NCI-H774 (cell line): ENCODE results near the gene VIPR2.
"Not testable (repeated sequence)": the region's sequence is repeated elsewhere in the genome, so short reads cannot be mapped to it uniquely, and the experiment has no call there.

Experiments
- DNase-seq: peaks from one replicate; lab custom pipeline; 2025; lab: John Stamatoyannopoulos, UW

The VIPR2 gene

GRCh38 chr7:159091480-159092475, 52.9 kb downstream of the VIPR2 start:
- no peak for DNase-seq

DNA sequence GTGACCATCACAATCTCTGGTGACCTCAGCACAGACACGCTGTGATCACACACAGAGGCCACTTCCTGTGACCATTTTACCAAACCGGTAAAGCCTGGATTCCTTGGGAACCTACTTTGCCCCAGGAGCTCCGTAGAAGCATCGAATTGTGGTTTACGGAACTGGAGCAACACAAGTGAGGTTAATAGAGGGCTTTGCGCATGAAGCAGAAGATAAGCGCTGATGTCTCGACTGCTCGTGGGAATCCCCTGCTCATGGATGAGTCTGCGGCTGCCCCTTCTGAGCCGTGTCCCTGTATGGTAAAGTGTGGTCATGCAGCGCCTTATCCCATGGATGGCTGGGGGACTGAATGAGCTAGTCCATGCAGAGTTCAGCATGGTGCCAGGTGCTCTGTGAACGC, 53.6 kb downstream of the VIPR2 start:
- DNase-seq = no peak

- DNase-seq = no peak
Observed at GRCh38 chr7:159088016-159088865, 56.4 kb downstream of the VIPR2 start.

GRCh38 chr7:159086301-159086925, 58.3 kb downstream of the VIPR2 start:
- DNase-seq = no peak

DNA sequence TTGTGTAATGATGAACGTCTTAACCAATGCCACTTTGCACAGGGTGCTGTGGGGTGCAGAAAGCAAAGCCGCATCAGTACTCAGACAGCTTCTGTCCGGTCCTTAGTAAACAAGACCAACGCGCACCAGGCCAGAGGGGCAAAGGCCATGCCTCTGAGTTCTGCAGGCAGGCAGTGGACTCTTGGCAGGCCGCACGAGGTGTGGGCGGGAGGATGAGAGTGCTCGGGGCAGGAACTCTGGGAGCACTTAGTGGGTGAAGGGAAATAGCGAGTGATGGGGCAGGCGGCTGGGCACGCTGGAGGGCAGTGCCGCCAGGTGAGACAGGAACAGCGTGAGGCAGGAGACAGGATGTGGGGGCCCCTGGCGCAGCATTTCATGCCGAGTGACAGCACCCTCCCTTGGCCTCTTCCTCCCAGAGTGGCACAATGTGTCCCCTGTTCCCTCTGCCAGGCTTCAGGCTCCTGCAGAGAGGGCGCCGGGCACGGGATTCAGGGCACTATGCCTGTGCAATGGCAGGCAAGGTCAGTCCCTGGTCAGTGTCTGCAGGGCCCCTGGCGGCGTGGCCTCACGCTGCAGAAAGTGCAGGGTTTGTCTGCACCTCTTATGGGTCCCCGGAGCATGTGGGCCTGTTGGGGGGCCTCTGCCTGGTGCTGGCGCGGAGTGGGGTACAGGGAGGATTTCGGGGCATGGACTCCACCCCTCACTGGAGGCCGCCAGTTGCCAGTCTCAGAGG, 60.4 kb downstream of the VIPR2 start:
- no peak for DNase-seq

DNA sequence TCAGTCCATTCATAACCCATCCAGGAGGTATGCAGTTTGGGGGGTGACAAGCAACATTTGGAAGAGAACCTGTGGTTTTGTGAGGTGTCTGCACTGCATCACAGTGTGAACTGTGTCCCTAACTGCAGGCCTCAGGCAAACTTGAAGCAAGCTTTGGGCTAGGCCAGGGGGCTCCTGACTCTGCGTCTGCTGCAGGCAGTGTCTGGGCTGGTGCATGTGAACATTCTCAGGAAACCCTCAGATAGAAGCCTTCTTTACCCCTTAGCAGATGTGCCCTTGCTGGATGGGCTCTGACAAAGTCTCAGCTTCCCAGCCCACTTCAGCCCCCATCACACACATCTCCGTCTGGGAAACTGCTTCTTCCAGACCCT, 61.0 kb downstream of the VIPR2 start:
- DNase-seq = no peak

DNA sequence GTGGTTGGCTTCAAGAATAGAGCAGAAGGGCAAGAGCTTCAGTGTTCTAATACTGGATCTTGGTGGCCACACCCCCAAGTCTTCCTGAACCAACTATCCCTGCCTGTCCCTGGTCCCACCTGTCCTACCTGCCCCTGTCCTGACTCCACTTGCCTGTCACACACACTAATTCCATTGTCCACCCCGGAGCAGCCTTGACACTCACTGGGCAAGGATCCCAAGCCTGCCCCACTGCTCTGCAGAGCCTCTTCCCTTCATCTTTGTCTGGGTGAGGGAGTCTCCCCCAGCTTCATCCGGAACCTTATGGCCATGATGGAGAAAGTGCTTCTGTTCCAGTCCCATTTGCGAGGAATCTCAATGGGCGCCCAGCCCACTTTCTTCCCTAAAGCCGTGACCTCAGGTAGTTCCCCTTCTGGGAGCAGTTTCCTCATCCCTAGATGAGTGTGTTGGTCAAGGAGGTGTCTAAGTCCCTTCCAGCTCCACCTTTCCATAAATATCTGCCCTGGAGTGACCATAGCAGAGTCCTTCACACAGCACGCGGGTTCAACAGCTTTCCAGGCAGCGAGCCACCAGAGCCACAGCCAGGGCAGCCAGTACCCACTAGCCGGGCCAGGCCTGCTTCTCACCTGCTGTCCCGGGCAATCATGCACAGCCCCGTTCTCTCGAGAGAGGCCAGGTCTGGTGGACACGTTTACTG, 61.5 kb downstream of the VIPR2 start:
- DNase-seq = no peak

DNA sequence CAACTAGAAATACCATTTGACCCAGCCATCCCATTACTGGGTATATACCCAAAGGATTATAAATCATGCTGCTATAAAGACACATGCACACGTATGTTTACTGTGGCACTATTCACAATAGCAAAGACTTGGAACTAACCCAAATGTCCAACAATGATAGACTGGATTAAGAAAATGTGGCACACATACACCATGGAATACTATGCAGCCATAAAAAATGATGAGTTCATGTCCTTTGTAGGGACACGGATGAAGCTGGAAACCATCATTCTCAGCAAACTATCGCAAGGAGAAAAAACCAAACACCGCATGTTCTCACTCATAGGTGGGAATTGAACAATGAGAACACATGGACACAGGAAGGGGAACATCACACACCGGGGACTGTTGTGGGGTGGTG, 62.6 kb downstream of the VIPR2 start:
- DNase-seq = not testable (repeated sequence)

DNA sequence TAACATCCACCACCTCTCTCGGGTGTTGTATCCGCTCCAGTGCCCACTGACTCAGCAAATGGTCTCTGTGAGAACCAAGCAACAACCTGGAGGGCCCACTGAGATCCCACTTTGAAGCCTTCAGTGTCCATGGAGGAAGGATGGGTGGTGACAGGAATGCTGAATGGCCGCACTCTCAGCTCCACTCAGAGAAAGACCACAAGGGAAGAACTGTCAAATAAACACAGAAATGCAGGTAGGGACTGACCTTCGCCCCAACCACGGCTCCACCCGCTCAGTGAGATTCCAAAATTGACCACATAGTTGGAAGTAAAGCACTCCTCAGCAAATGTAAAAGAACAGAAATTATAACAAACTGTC, 65.8 kb downstream of the VIPR2 start:
- DNase-seq = no peak

DNA sequence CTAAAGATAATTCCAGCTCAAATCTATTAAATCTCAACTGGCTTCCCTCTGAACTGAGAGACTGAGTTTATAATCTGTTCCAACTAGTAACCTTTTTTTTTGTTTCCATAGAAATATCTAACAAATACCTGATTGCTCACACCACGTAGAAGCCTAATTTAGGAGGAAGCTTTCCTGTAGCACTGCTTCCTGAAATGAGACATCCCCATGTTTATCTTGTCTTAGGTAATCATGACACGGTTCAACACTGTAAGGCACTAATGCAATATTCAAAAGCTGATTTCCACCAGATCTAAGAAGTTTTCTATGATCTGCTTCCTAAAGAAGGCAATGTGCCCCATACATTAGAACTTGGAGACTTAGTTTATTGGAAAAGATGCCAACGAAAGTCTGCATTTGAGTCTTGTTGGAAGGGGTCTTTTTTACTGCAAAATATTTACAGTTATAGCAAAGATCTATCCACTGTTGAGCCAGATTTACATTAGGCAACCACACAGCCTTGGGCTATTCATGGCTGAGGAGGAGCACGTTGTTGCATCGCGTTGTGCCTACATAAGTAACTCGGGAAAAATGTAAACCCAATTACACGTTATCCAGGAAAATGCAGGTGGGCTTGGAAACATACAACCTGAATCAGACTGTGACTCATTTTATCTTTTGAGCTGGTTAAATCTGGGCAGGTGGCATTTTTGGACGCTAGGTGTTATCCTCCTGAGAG, 66.3 kb downstream of the VIPR2 start:
- DNase-seq = no peak

- no peak for DNase-seq
Observed at GRCh38 chr7:159076333-159076732, 68.3 kb downstream of the VIPR2 start.

GRCh38 chr7:159075563-159076238, 69.0 kb downstream of the VIPR2 start:
- no peak for DNase-seq

- no peak for DNase-seq
Observed at GRCh38 chr7:159071260-159071659, 73.4 kb downstream of the VIPR2 start.

DNA sequence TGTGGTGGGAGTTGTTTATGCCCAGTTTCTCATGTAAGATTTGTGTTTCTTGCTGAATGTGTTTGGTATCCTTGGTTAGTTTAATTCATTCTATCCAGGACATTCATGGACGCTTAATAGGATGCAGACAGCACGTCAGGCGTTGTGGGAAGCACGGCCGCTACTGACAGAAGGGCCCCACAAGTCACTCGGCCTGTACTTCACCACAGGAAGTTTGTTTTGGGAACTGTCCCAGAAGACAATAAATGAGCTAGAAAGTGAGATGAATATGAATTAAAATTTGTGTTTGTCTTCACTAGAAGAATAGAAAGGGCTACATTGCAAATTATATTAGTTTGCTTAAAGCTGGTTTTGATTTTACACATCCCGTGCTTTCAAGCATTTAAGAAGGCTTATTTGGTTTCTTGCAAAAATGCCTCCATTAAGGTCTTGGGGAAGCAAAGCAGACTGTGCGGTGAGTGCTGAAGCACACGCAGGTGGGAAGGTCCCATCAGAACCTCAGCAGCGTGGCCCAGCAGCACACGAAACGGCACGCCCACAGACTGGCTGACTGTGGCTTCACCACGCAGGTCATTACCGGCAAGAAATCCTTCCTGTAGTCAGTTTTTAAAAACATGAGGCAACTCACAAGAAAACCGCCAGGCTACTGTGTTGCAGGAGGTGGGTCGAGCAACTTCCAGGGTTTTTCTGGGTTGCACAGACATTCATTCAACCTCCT, 74.1 kb downstream of the VIPR2 start:
- DNase-seq = no peak

GRCh38 chr7:159068893-159069448, 75.7 kb downstream of the VIPR2 start:
- DNase-seq = no peak

GRCh38 chr7:159068488-159068811, 76.2 kb downstream of the VIPR2 start:
- no peak for DNase-seq

DNA sequence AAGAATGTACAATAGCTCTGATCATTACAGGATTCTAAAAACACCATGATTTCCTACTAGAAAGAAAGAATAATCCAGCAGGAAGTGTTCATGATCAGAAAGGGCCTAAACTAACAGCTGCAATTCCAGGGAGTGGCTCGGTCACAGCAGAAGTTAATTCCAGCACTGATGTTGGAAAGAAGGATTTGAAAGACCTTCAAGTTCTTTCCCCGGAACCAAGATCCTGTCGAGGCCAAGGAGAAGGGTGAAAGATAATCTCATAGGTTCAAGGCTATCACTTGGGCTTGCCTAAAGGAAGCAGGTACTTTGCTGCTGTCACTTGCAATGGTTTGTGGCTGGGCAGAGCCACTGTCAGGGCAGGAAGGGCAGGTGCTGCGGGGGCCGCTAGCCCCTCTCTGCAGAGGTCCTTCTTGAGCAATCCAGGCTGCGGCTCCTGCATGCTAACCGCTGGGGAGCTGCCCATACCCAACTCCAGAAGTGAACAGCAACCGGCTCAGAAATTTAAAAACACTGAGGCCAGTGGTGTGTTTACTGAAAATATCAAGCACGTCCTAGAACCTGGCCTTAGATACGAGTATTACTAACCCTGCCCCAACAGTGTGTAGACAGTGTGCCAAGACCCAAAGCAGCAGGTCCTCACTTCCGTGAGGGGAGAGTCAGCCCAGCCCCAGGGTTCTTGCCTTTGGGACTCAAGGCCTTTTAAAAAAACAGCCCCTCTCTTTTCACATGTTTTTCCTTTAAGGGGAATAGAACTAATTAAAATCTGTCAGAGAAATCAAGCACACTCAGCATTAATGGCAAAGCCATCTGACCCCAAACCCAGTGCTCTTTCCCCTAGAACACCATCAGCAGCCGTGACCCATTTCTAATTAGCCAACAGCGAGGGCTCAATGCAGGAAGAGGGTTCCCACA, 76.8 kb downstream of the VIPR2 start:
- DNase-seq = no peak
